Measurements from ENCODE around the gene EPM2A. TPM values are rescaled to one million over a fixed set of nuclear protein-coding genes. Genes with fewer than 3 reads are reported as not detected.

EPM2A gene
- total RNA-seq, 1 donor from 2014 or later = 14.0 TPM

DNA sequence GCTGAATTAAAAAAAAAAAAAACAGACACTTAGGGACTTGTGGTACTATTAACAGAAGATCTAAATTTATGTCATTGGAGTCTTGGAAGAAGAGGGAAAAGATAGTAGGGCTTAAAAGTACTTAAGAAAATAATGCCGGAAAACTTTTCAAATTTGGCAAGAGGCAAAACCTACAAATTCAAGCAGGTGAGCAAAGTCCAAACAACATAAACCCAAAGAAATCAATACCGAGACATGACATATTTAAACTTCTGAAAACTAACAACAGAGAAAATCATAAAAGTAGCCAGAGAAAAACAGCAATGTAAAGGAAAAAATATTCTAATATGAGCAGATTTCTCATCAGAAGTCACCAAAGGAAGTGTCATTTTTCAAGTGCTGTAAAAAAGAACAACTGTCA is 44.4 kb downstream of the EPM2A start:
- Histone ChIP-seq H3K4me3 (no peak overlapping the region), H3K4me1 (no peaks in the 10 kb centered on the region), H3K9me3 (no peaks in the 10 kb centered on the region), H3K27ac (no peak overlapping the region), H3K36me3 (peaks cover 0 to 3% of the 10 kb centered on the region in 2 donors), H3K27me3 (no peaks in the 10 kb centered on the region)
- no peak for TF ChIP-seq POLR2AphosphoS5 (IDR thresholded peaks at IDR 0.05; ENCODE audit: insufficient read depth in 1 of 2, low read depth in 1 of 2)
- TF ChIP-seq CTCF (IDR thresholded peaks at IDR 0.05) = no peak
- no peak for TF ChIP-seq POLR2A (IDR thresholded peaks at IDR 0.05)
- intact Hi-C loops (cut with DNase I) = no loop called here
- no peak for DNase-seq (ENCODE audit: extremely low spot score in 2 of 2)

DNA sequence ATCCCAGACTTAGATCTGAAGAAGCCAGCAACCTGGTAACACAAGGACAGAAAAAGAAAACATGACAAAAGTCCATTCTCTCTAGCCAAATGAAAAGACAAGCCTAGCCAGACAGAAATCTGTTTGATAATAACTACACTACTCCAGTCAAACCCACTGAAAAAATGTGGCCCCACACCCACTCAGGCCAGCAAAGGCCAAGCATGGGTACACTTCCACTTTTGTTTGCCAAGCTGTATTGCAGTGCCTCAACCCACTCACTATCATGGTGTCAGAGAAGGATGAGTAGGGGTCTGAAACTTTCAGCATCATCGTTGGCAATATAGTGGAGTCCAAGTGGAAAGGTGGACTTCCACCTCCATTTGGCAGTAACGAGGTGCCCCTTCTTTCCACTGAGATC is 45.8 kb downstream of the EPM2A start:
- no peak for DNase-seq (ENCODE audit: extremely low spot score in 2 of 2)
- H3K4me3 ChIP-seq = no peak overlapping the region
- intact Hi-C loops (cut with DNase I) = no loop called here
- no peak overlapping the region for H3K27ac ChIP-seq
- H3K4me1 ChIP-seq = no peaks in the 10 kb centered on the region
- H3K36me3 ChIP-seq = peaks cover 0 to 3% of the 10 kb centered on the region in 2 donors
- H3K9me3 ChIP-seq = no peaks in the 10 kb centered on the region
- no peaks in the 10 kb centered on the region for H3K27me3 ChIP-seq
- no peak for TF ChIP-seq POLR2AphosphoS5 (IDR thresholded peaks at IDR 0.05; ENCODE audit: insufficient read depth in 1 of 2, low read depth in 1 of 2)
- TF ChIP-seq CTCF (IDR thresholded peaks at IDR 0.05) = no peak
- TF ChIP-seq POLR2A (IDR thresholded peaks at IDR 0.05) = no peak

DNA sequence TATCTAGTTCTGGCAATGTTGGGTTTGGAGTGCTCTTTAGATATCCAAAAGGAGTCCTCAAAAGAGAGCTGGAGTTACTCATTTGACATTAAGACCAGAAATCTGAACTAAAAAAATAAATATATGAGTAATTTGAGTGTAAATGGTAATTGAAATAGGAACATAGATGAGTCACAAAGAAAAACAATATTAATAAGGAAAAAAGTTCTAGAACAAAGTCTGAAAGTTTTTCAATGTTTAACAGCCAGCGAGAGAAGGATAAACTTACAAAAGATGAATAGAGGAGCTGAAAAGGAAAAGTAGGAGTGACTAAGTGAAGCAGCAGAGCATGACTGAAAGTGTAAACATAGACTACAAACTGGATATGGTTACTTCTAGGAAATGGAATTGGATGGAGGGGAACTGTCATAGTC is 46.8 kb downstream of the EPM2A start:
- no peak for DNase-seq (ENCODE audit: extremely low spot score in 2 of 2)
- no peak overlapping the region for H3K27ac ChIP-seq
- no peaks in the 10 kb centered on the region for H3K9me3 ChIP-seq

DNA sequence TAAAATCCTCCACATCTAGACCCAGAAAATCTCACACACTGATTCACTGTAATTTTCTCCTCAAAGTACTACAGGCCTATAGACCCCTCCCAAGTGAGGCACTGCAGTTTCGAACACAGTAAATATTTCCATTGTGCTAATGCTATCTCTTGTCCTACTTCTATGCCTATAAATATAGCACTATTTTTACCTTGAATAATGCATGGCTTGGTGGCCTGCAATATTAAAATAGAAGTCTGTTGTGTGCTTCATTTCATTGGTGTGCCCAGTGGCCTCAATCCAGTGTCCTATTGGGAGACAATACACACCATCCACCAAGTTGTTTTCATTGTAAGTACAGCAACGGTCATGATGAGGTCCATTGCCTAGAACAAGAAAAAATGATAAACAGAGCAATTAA is 49.4 kb downstream of the EPM2A start:
- Histone ChIP-seq H3K9me3 (no peaks in the 10 kb centered on the region), H3K27me3 (no peaks in the 10 kb centered on the region), H3K36me3 (no peaks in the 10 kb centered on the region), H3K4me3 (no peak overlapping the region), H3K27ac (no peak overlapping the region), H3K4me1 (no peaks in the 10 kb centered on the region)
- DNase-seq (ENCODE audit: extremely low spot score in 2 of 2) = no peak
- intact Hi-C loops (cut with DNase I) = no loop called here
- TF ChIP-seq POLR2A (IDR thresholded peaks at IDR 0.05) (no peak), POLR2AphosphoS5 (IDR thresholded peaks at IDR 0.05; ENCODE audit: insufficient read depth in 1 of 2, low read depth in 1 of 2) (no peak), CTCF (IDR thresholded peaks at IDR 0.05) (no peak)

More for the DNA sequence above, 46.8 kb downstream of the EPM2A start:
- Histone ChIP-seq H3K4me3 (no peak overlapping the region), H3K36me3 (peaks cover 0 to 3% of the 10 kb centered on the region in 2 donors), H3K4me1 (no peaks in the 10 kb centered on the region), H3K27me3 (no peaks in the 10 kb centered on the region)
- intact Hi-C loops (cut with DNase I) = no loop called here
- no peak for TF ChIP-seq POLR2AphosphoS5 (IDR thresholded peaks at IDR 0.05; ENCODE audit: insufficient read depth in 1 of 2, low read depth in 1 of 2)
- TF ChIP-seq CTCF (IDR thresholded peaks at IDR 0.05) = no peak
- no peak for TF ChIP-seq POLR2A (IDR thresholded peaks at IDR 0.05)

DNA sequence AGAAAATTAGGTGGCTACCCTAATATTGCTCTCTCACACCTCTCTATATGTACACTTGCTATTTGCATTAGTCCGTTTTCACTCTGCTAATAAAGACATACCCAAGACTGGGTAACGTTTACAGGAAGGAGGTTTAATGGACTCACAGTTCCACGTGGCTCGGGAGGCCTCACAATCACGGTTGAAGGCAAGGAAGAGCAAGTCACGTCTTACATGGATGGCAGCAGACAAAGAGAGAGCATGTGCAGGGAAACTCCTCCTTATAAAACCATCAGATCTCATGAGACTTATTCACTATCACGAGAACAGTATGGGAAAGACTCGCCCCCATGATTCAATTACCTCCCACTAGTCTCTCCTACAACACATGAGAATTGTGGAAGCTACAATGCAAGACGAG is 53.4 kb downstream of the EPM2A start:
- H3K4me1 ChIP-seq = no peaks in the 10 kb centered on the region
- H3K27ac ChIP-seq = no peak overlapping the region
- intact Hi-C loops (cut with DNase I) = no loop called here
- TF ChIP-seq POLR2AphosphoS5 (IDR thresholded peaks at IDR 0.05; ENCODE audit: insufficient read depth in 1 of 2, low read depth in 1 of 2) (no peak), CTCF (IDR thresholded peaks at IDR 0.05) (no peak), POLR2A (IDR thresholded peaks at IDR 0.05) (no peak)
- no peak overlapping the region for H3K4me3 ChIP-seq
- no peaks in the 10 kb centered on the region for H3K27me3 ChIP-seq
- H3K36me3 ChIP-seq = no peaks in the 10 kb centered on the region
- no peaks in the 10 kb centered on the region for H3K9me3 ChIP-seq
- no peak for DNase-seq (ENCODE audit: extremely low spot score in 2 of 2)

Measured in vagina (tissue), 2 donors.